Activated CD8-positive, alpha-beta memory T cell treated with anti-CD3 and anti-CD28 coated beads for 36 hours (primary cell): ENCODE results near the gene PEX10. TPM values are rescaled to one million over a fixed set of nuclear protein-coding genes. Genes with fewer than 3 reads are reported as not detected.
"Not testable (repeated sequence)": the region's sequence is repeated elsewhere in the genome, so short reads cannot be mapped to it uniquely, and the experiment has no call there.

Experiments
- CTCF ChIA-PET: fragments of 350-600 bp; sonication (Branson Sonifier 250); formaldehyde crosslinking; loops from one replicate; lab custom pipeline; 2021; ENCODE audit warnings: antibody characterized with exemption; lab: Charles Lee
- POLR2A ChIA-PET: fragments of 350-600 bp; sonication (Branson Sonifier 250); formaldehyde crosslinking; loops from one replicate; lab custom pipeline; 2021; ENCODE audit warnings: antibody characterized with exemption; lab: Charles Lee
- total RNA-seq, 2 experiments: library from RNA; stranded (reverse); gene quantifications; one replicate each; pipeline ENCODE4 v1.2.3, GENCODE V29; 2021

The PEX10 gene
- 10 to 100 TPM; 22.6 to 24.2 TPM for total RNA-seq

- POLR2A ChIA-PET = interaction anchor here (1.0 to 1.7 kb wide), 2 partner anchors 135 to 173 kb away, joined by 4 to 7 read pairs; no protein-coding TSS in a partner anchor
- CTCF ChIA-PET = interaction anchor here (0.9 to 1.4 kb wide), 4 partner anchors 114 to 213 kb away, joined by 3 to 5 read pairs (median 3); partner anchors contain the start of genes PANK4 and PRXL2B
Observed at GRCh38 chr1:2412395-2412772, at the start of gene PEX10. Gene PEX10, minus strand, starts transcription at chr1:2412564. Its CDS starts 62 bp downstream, at chr1:2412502.

GRCh38 chr1:2460996-2461751 is 48.8 kb upstream of the PEX10 start:
- POLR2A ChIA-PET = no interaction called here
- CTCF ChIA-PET = no interaction called here

DNA sequence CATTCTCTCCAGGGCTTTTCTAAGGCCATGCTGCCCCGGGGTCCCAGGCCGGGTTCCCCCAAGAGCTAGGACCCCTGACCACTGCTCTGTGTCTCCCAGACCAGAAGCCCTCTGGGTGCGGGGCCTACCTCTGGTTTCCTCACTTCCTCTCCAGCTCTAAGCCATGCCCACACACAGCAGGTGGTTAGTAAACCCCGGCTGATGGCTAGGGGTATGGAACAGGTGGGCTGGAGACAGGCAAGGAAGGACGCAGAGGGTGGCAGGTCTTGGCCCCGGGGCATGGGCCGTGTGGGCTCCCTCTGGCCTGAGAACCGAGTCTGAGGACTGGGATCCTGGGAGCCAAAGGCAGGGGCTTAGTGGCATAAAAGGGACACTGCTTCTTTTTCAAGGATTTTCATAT is 47.8 kb upstream of the PEX10 start:
- CTCF ChIA-PET = no interaction called here
- POLR2A ChIA-PET = no interaction called here

- ChIA-PET POLR2A (no interaction called here), CTCF (no interaction called here)
Observed at GRCh38 chr1:2459757-2460156, 47.4 kb upstream of the PEX10 start.

- POLR2A ChIA-PET, CTCF ChIA-PET: not testable (repeated sequence)
Observed at GRCh38 chr1:2459102-2459753, 46.9 kb upstream of the PEX10 start.

- POLR2A ChIA-PET = no interaction called here
- CTCF ChIA-PET = no interaction called here
Observed at GRCh38 chr1:2458687-2459086, 46.3 kb upstream of the PEX10 start.

- POLR2A ChIA-PET = no interaction called here
- CTCF ChIA-PET = no interaction called here
Observed at GRCh38 chr1:2457444-2457843, 45.1 kb upstream of the PEX10 start.

- CTCF ChIA-PET = no interaction called here
- POLR2A ChIA-PET = no interaction called here
Observed at GRCh38 chr1:2455757-2456156, 43.4 kb upstream of the PEX10 start.

- ChIA-PET POLR2A (no interaction called here), CTCF (no interaction called here)
Observed at GRCh38 chr1:2454227-2454626, 41.9 kb upstream of the PEX10 start.

DNA sequence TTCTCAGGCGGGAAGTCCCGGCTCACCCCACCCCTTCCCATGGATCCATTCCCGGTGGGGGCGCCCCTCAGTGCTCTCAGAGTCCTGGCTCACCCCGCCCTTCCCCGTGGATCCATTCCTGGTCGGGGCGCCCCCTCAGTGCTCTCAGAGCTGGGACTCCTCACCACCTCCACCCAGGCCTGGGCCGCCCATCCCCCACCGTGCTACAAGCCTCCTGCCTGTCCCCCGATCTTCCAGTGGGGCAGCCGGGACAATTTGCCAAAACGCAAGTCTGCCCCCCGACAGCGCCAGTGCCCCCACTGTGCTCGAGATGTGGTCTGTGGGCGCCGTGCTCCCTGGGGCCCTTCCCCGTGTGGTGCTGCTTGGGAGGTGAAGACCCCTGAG is 40.6 kb upstream of the PEX10 start:
- POLR2A ChIA-PET = no interaction called here
- CTCF ChIA-PET = no interaction called here

DNA sequence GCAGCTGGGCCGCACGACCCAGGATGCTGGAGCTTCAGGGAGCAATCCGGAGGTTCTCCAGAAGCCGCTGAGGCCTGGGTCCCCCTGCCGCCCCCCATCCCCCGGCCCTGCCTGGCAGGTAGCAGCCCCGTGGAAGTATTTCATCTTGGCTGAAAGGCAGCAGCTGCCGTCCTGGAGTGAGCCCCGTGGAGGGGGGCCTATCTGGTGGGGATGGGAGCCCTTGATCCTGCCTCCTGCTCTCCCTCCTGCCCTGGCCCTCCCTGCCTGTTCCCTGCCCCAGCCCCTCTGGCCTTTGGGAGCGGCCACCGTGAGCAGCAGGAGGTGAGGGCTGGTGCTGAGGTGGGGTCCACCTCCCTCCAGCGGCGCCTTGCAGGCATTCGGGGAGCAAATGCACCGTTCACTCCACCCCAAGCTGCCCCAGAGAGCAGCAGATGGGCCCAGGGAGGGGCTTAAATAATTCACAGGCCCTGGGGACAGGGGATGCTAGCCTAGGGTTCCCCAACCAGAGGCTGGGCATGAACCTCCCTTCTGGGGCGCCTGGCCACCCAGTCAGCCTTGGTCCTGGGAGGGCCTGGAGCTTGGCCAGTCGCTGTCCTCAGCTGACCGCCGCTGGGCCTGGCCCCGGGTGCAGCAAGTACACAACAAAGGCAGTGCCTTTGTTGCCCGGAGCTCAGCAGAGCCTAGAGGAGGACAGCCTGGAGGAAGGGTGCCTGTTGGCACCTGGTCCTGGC is 40.0 kb upstream of the PEX10 start:
- ChIA-PET CTCF (no interaction called here), POLR2A (no interaction called here)

DNA sequence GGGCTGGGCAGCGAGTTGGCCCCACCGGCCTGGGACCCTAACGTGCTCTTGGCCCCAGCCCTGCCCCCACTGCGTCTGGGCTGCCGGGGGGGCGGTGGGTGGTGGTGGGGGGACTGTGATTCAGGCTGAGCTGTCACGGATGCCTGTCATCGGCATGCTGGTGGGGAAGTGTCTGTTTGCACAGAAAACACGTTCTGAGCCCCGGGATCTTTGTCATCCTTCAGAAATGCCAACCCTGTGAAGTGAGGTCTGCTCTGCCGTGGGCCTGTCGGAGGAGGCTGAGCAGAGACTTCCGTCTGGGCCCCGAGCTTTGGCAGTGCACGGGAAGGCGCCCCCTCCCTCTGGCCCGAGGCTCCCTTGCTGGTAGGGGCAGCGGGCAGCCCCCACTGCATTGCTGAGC is 39.4 kb upstream of the PEX10 start:
- ChIA-PET POLR2A (no interaction called here), CTCF (no interaction called here)

GRCh38 chr1:2449636-2450454 is 37.5 kb upstream of the PEX10 start:
- ChIA-PET POLR2A (no interaction called here), CTCF (no interaction called here)

DNA sequence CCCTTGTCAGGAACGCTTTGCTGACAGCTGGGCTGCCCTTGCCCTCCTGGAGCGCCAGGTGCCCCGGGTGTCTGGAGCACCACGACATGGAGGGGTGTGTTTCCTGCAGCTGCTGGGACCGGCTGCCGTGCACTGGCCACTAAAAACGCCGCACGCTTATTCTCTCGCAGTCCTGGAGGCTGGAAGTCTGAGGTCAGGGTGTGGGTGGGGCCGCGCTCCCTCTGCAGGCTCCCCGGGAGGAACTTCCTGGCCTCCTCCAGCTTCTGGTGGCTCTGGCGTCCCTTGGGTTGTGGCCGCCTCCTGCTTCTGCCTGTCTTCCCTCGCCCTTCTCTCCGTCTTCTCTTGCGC is 35.7 kb upstream of the PEX10 start:
- CTCF ChIA-PET = no interaction called here
- POLR2A ChIA-PET = no interaction called here

DNA sequence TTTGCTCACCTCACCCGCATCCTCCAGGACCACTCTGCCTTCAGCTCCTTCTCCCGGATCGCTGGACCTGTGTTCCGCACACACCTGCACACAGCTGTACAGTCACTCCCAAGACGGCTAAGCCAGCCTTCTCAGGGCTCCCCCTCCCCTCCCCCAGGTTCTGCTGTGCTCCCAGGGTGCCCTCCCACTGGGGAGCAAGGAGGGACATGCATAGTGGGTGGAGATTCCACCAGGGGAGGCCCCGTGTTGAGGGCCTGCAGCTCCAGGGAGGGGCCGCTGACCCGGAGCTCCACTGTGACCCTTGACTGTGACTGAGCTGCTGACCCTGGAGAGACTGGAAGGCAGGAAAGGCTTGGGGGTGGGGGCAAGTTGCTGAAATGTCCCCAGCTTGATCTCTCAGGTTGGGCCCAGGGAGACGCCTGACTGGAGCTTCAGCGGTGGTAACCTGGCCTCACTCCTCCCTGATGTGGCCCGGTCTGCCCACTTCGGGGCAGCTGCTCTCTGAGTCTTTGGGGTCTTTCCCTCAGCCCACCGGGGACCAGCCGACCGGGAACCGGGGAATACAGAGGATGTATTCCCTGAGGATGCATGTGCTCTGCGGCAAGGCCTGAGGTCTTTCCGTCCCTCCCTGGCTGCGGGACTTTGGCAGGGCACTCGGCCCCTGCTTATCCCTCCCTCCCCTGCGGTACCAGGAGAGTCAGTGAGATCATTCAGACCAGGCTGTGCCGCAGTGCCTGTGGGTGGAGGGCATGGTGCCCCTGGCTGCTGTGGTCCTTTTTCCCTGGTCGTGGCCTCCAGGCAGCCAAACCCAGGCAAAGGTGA is 35.1 kb upstream of the PEX10 start:
- ChIA-PET CTCF (no interaction called here), POLR2A (no interaction called here)

- CTCF ChIA-PET = no interaction called here
- POLR2A ChIA-PET = no interaction called here
Observed at GRCh38 chr1:2446861-2447260, 34.5 kb upstream of the PEX10 start.

GRCh38 chr1:2446394-2446793 is 34.0 kb upstream of the PEX10 start:
- ChIA-PET POLR2A (no interaction called here), CTCF (no interaction called here)

DNA sequence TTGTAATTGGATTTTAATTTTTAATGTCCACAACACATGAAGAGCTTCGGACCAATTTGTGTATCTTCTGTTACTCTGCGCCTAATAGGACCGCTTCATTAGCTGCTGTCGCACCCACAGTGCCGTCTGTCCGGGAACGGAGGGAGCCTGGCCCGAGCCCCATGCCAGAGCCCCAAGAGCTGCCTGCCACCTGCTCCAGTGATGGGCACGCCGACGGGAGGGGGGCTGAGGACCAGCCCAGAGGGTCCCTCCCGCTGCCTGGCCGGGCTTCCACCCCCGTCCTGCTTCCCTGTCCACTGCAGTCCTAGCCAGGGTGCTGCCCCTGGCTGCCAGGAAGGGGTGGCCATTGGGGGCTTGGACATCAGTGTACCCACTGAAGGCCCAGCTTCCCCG is 33.5 kb upstream of the PEX10 start:
- POLR2A ChIA-PET = no interaction called here
- CTCF ChIA-PET = no interaction called here
